Body of pancreas (tissue), 4 donors: ENCODE measurements around the gene SLC17A8. TPM values are rescaled to one million over a fixed set of nuclear protein-coding genes. Genes with fewer than 3 reads are reported as not detected.

Source experiments
- ATAC-seq: fragments of 150-250 bp; one replicate; pipeline ENCODE4 v1.9.1; 2016
- DNase-seq, 4 donors: peaks; one replicate each; pipeline ENCODE4 v3.0.0-alpha.2; 2019
- H3K27ac ChIP-seq, 4 donors: fragments of 200-600 bp; sonication (generic); 1 replicate in 3 of 4; 2 replicates in 1 of 4; pipeline versions ENCODE4 v1.5.1 to v1.6.1; 2016 to 2019; ENCODE audit warnings: mild to moderate bottlenecking in 1 of 4, mixed read lengths in 1 of 4, moderate library complexity in 1 of 4
- H3K27me3 ChIP-seq, 2 donors: fragments of 200-600 bp; sonication (generic); one replicate each; pipeline ENCODE4 v1.6.0; 2016; ENCODE audit warnings: mild to moderate bottlenecking in 1 of 2
- H3K36me3 ChIP-seq, 2 donors: fragments of 200-600 bp; sonication (generic); replicated peaks in 1 of 2; 2 replicates each; pipeline ENCODE4 v1.5.1; 2016; ENCODE audit warnings: low read depth in 2 of 2; ENCODE audit not compliant: insufficient read depth in 1 of 2
- H3K4me1 ChIP-seq: fragments of 200-600 bp; sonication (generic); one replicate; pipeline ENCODE4 v1.6.0; 2016
- H3K4me3 ChIP-seq, 2 donors: fragments of 200-600 bp; sonication (generic); 1 replicate in 1 of 2; 2 replicates in 1 of 2; pipeline ENCODE4 v1.5.1; 2016 to 2019
- H3K9me3 ChIP-seq, 3 donors: fragments of 200-600 bp; sonication (generic); 1 replicate in 2 of 3; 2 replicates in 1 of 3; pipeline ENCODE4 v1.5.1; 2016
- CTCF ChIP-seq, 7 experiments: fragments of 450-650 bp in 4 of 7; fragments of 200-600 bp in 3 of 7; sonication (generic) in 3 of 7; IDR thresholded peaks; one replicate each; pipeline ENCODE4 v1.5.1; 2016 to 2019; ENCODE audit warnings: antibody characterized with exemption in 7 of 7
- POLR2A ChIP-seq, 3 donors: fragments of 450-650 bp; IDR thresholded peaks; one replicate each; pipeline ENCODE4 v1.6.1; 2016; ENCODE audit warnings: antibody characterized with exemption in 3 of 3, mild to moderate bottlenecking in 2 of 3
- WGBS, 2 donors: methylation state at CpG; one replicate each; pipeline ENCODE4 v1.1.5; 2017; 5-methylcytosine and 5-hydroxymethylcytosine counted together
- intact Hi-C: fragments of 100-400 bp; cut with DNase I; formaldehyde crosslinking; loops from one replicate; pipeline ENCODE4 v1.15.1; 2023
- total RNA-seq, 2 donors: library from RNA; depleted of rRNA; stranded (reverse); fragments of >200 nt; gene quantifications; one replicate each; pipeline ENCODE4 v1.1.0, GENCODE V29; 2016

Gene SLC17A8
- total RNA-seq, 2 donors from 2014 or later, result not detected

- intact Hi-C loops, result no loop called here
- H3K27ac ChIP-seq, result no peak overlapping the region
Observed at GRCh38 chr12:100365411-100365810, 8.5 kb downstream of the SLC17A8 start.

GRCh38 chr12:100368066-100368465 is 11.2 kb downstream of the SLC17A8 start:
- Histone ChIP-seq H3K36me3 (no peaks in the 10 kb centered on the region), H3K4me1 (no peaks in the 10 kb centered on the region), H3K27ac (no peak overlapping the region), H3K27me3 (no peaks in the 10 kb centered on the region), H3K9me3 (no peaks in the 10 kb centered on the region), H3K4me3 (no peak overlapping the region)
- TF ChIP-seq CTCF (IDR thresholded peaks at IDR 0.05) (no peak), POLR2A (IDR thresholded peaks at IDR 0.05) (no peak)
- DNase-seq (no peak), ATAC-seq (no peak)
- 73 to 96% methylated on average over 1 of the region's 1 CpG for WGBS, 2 donors
- intact Hi-C loops, result no loop called here

More at GRCh38 chr12:100365411-100365810, 8.5 kb downstream of the SLC17A8 start:
- no peaks in the 10 kb centered on the region for H3K27me3 ChIP-seq
- TF ChIP-seq CTCF (IDR thresholded peaks at IDR 0.05), result no peak
- TF ChIP-seq POLR2A (IDR thresholded peaks at IDR 0.05), result no peak
- no peaks in the 10 kb centered on the region for H3K9me3 ChIP-seq
- H3K36me3 ChIP-seq, result no peaks in the 10 kb centered on the region
- H3K4me1 ChIP-seq, result no peaks in the 10 kb centered on the region
- H3K4me3 ChIP-seq, result no peak overlapping the region
- ATAC-seq, result no peak
- no peak for DNase-seq
- 64 to 77% methylated on average over 2 of the region's 2 CpGs for WGBS, 2 donors

- H3K9me3 ChIP-seq, result no peaks in the 10 kb centered on the region
- WGBS, 2 donors, result 77 to 80% methylated on average over 6 of the region's 6 CpGs
- no peak overlapping the region for H3K27ac ChIP-seq
- ATAC-seq (no peak), DNase-seq (no peak)
- H3K36me3 ChIP-seq, result no peaks in the 10 kb centered on the region
- no peak overlapping the region for H3K4me3 ChIP-seq
- H3K27me3 ChIP-seq, result no peaks in the 10 kb centered on the region
- intact Hi-C loops, result no loop called here
- H3K4me1 ChIP-seq, result no peaks in the 10 kb centered on the region
- TF ChIP-seq POLR2A (IDR thresholded peaks at IDR 0.05) (no peak), CTCF (IDR thresholded peaks at IDR 0.05) (no peak)
Observed at GRCh38 chr12:100371146-100371545, 14.3 kb downstream of the SLC17A8 start.

GRCh38 chr12:100372853-100373640 is 16.2 kb downstream of the SLC17A8 start:
- Histone ChIP-seq H3K27me3 (no peaks in the 10 kb centered on the region), H3K4me3 (no peak overlapping the region), H3K27ac (no peak overlapping the region), H3K36me3 (no peaks in the 10 kb centered on the region), H3K9me3 (no peaks in the 10 kb centered on the region), H3K4me1 (no peaks in the 10 kb centered on the region)
- ATAC-seq (no peak), DNase-seq (no peak)
- intact Hi-C loops, result no loop called here
- WGBS, 2 donors, result 57 to 66% methylated on average over 11 of the region's 11 CpGs
- TF ChIP-seq POLR2A (IDR thresholded peaks at IDR 0.05) (no peak), CTCF (IDR thresholded peaks at IDR 0.05) (no peak)
